ENCODE results near the gene CCDC69.
A peak's percentile ranks its signal among the peaks of the same experiment; 100 is the strongest.
"Not testable (repeated sequence)": the region's sequence is repeated elsewhere in the genome, so short reads cannot be mapped to it uniquely, and the experiment has no call there.

Gene CCDC69

DNA sequence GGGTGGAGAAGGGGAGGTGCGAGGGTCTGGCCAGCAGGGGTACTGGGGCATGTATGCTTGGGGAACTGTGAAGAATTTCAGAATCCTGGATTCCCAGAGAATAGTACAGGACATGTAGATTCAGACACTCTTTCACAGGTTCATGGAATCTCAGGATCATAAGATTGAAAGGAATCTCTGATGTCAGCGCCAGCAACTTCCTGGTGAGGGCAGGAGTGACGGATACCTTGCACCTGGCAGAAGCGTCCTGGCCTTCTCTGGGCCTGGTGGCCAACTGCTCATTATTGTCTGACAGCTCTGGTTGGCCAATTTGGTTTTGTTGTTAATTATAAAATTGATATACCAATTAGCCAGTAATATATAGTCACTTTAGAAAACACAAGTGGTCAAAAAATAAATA is 36.0 kb upstream of the CCDC69 start:
- TF ChIP-seq, protein P1, sequence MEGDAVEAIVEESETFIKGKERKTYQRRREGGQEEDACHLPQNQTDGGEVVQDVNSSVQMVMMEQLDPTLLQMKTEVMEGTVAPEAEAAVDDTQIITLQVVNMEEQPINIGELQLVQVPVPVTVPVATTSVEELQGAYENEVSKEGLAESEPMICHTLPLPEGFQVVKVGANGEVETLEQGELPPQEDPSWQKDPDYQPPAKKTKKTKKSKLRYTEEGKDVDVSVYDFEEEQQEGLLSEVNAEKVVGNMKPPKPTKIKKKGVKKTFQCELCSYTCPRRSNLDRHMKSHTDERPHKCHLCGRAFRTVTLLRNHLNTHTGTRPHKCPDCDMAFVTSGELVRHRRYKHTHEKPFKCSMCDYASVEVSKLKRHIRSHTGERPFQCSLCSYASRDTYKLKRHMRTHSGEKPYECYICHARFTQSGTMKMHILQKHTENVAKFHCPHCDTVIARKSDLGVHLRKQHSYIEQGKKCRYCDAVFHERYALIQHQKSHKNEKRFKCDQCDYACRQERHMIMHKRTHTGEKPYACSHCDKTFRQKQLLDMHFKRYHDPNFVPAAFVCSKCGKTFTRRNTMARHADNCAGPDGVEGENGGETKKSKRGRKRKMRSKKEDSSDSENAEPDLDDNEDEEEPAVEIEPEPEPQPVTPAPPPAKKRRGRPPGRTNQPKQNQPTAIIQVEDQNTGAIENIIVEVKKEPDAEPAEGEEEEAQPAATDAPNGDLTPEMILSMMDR (IDR thresholded peaks at IDR 0.05; ENCODE audit: extremely low read depth, missing control alignments) = no peak

DNA sequence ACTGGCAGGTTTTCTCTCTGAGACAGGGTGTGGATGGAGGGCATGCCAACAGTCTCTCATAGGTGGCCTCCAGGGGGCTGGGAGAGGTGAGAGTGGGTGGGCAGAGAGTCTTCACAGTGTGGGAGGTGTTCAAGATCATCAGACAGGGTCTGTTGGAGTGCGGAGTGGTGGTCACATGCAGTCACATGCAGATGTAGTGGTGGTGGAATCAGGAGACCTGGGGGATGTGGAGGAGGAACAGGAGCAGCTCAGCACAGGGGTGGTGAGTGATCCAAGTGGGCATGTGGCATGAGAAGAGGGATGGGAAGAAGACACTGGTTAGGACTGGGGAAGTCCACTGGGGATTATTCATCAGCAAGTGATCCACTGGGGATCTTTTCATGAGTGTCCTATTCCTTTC is 34.9 kb upstream of the CCDC69 start:
- no peak for DNase-seq (ENCODE audit: low spot score)
- TF ChIP-seq, protein P1 (IDR thresholded peaks at IDR 0.05; ENCODE audit: extremely low read depth, missing control alignments) = no peak

More for the DNA sequence above, 36.0 kb upstream of the CCDC69 start:
- no peak for DNase-seq (ENCODE audit: low spot score)

DNA sequence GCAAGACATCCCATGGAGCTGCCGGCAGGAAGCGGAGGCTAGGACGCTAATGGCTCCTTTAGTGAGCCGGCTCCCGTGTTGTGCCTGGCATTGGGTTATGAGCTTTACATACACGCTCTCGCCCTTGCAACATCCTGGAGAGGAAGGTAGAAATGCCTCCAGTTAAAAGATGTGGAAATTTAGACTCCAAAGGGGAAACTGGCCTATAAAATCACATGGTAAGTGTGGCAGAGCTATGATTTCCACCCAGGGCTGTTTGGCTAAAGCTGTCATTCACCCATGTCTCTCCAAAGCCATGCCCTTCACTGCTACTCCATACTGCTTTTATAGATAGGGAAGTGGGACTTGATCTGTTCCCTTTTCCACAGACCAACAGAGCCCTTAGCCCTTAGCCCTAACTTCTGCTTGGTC is 34.3 kb upstream of the CCDC69 start:
- TF ChIP-seq, protein P1 (IDR thresholded peaks at IDR 0.05; ENCODE audit: extremely low read depth, missing control alignments) = no peak

DNA sequence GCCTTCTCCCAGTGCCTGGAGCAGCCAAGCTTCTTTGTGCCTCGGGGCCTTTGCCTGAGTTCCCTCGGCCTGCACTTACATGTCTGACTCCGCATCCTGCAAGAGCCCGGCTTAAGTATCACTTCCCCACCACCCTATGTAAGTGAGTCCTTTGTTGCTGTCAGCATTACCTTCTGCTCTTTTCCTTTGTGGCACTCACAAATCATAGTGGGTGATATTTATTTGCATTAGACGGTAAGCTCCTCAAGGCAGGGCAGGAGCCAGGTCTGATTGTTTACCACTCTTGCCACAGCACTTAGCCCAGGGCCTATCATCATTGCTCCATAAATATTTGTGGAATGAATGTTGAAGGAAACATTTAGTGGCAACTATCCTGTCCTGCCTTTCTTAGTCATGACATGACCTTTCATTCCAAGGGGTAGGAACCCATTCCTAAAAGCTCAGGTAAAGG is 33.9 kb upstream of the CCDC69 start:
- TF ChIP-seq, protein P1 (IDR thresholded peaks at IDR 0.05; ENCODE audit: extremely low read depth, missing control alignments) = no peak
- DNase-seq (ENCODE audit: low spot score) = peak; percentile 52

More for the DNA sequence above, 34.3 kb upstream of the CCDC69 start:
- DNase-seq (ENCODE audit: low spot score) = no peak

DNA sequence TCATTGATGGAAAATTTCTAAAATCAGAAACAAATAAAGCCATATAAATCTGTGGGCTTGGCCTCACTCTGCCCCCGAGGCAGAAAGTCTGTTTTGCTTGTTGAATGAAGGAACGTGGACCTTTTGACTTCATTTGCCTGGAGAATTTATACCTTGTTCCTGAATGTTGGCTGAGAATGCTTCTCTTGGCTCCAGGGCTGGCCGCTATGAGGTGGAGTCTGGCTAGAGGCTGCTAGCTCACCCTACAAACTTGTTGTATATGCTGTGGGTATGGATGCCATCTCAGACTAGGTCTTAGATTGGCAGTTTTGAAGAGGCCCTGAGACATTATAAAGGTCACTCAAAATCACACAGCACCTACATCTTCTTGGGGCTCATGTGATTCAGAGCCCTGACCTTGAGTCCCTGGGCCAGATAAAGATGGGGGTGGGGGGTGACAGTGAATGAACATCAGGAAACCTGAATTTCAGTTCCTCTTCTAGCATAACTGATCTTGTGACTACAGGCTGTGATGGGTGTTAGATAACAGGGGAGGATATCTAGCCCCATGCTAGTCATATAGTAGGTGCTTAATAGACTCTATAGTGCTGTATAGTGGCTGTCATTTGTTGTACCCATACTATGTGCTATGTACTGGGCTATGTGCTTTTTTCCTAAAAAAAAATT is 31.9 kb upstream of the CCDC69 start:
- TF ChIP-seq, protein P1 (IDR thresholded peaks at IDR 0.05; ENCODE audit: extremely low read depth, missing control alignments) = no peak
- peak; percentile 76 for DNase-seq (ENCODE audit: low spot score)

DNA sequence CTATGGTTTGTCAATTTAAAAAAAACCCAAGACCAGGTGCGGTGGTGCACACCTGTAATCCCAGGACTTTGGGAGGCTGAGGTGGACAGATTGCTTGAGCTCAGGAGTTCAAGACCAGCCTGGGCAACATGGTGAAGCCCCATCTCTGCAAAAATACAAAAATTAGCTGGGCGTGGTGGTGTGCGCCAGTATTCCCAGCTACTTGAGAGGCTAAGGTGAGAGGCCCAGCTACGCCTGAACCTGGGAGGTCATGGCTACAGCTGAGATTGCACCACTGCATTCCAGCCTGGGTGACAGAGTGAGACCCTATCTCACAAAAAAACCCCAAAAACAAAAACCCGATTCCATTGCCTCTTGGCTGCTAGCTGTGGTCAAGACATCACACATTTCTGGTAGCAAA is 31.1 kb upstream of the CCDC69 start:
- not testable (repeated sequence) for DNase-seq (ENCODE audit: low spot score)

DNA sequence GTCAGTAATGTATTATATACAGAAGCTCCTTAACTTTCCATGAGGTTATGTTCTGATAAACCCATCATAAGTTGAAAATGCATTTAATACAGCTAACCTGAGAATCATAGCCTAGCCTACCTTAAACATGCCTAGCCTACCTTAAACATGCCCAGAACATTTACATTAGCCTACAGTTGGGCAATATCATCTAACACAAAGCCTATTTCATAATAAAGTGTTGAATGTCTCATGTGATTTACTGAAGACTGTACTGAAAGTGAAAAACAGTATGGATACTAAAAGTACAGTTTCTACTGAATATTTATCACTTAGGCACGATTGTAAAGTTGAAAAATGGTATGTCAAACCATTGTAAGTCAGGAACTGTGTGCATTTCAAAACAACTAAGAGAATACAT is 30.7 kb upstream of the CCDC69 start:
- TF ChIP-seq, protein P1 (IDR thresholded peaks at IDR 0.05; ENCODE audit: extremely low read depth, missing control alignments) = no peak
- DNase-seq (ENCODE audit: low spot score) = no peak

DNA sequence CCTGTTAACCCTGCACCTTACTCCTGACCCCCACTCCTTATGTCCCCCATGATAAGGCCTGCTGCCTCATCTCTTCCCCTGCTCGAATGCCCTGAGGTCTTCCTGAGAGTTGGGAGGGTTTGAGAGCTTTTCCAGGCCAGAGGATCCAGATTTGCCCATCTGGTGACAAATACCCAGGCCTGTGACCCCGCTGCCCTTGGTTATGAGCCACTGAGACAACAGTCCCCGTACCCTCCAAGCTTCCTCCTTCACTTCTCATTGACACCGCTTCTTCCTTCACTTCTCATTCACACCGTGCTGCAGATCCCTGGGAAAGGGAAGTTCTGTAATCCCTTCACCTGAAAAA is 29.7 kb upstream of the CCDC69 start:
- no peak for DNase-seq (ENCODE audit: low spot score)
- TF ChIP-seq, protein P1 (IDR thresholded peaks at IDR 0.05; ENCODE audit: extremely low read depth, missing control alignments) = no peak
